SIG-M5 treated with dmso at 0.1 percent for 504 hours (cell line): Measurements from ENCODE around the gene CD6.

Experiments used
- DNase-seq: peaks from one replicate; lab custom pipeline; 2025; ENCODE audit not compliant: unreplicated experiment; lab: John Stamatoyannopoulos, UW

The CD6 gene

DNA sequence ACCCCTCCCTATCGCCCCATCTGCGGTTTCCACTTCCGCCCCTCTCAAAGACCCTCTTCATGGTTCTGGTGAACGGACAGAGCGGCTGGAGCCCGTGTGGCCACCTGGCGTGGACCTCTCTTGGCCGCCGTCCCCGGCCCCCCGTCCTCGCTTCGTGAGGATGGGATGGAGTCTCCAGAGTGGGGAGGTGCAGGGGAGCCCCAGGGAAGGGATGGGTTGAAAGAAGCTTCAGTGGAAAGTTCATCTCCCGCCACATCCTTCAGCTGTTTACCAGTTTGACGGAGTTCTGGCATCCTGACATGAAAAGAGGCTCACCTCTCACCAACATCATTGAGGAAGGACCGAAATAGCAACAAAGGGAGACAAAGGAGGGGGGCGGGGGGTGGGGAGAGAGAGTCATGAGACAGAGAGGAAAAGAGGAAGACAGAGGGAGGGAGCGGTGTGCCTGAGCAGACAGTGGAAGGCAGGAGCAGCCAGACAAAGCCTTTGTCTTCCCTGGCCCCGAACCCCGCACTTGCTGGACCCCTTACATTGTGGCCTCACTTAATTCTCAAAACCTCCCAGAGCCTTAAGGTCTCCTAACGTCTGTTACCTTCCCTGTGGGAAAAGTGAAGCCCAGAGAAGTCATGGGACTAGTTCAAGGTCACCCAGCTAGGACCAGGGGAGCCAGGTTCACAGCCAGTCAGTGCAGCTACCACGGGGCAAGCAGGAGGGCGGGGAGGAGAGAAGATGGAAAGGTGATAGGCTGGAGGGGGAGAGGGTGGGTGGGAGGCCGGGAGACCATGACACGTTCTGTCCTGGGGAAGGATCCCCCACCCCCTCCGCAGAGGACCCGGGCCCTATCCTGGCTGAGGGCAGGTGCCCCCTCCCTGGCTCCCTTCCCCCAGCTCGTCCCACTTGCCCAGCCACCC is 54.9 kb downstream of the CD6 start:
- DNase-seq = peak; percentile 61

GRCh38 chr11:61027141-61027840 is 55.8 kb downstream of the CD6 start:
- DNase-seq = no peak

- no peak for DNase-seq
Measured at GRCh38 chr11:61028135-61028729, 56.8 kb downstream of the CD6 start.

DNA sequence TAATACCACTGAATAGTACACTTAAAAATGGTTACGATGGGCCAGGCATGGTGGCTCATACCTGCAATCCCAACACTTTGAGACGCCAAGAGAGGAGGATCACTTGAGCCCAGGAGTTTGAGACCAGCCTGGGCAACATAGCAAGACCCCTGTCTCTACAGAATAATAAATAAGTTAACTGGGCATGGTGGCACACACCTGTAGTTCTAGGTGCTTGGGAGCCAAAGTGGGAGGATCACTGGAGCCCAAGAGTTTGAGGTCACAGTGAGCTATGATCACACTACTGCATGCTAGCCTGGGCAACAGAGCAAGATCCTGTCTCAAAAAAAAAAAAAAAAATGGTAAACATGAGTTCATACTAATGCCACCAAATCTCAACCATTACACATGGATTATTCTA is 61.3 kb downstream of the CD6 start:
- no peak for DNase-seq

- DNase-seq = no peak
Measured at GRCh38 chr11:61033417-61033816, 61.9 kb downstream of the CD6 start.

DNA sequence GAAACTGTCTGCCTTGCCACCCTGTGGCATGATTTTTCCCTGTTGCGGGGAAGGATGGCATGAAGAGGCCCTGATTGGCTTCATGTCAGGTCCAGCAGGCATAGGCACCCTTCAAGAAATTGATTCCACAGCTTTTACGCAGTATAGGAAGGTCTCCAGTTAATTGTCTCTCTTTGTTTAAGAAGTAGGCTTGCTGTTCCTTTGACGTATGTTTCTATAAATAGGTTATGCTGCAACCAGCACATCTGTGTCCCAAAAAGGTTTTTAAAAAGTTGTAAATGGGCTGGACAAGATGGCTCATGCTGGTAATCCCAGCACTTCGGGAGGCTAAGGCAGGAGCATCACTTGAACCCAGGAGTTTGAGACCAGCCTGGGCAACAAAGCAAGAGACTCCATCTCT is 62.6 kb downstream of the CD6 start:
- DNase-seq = no peak

DNA sequence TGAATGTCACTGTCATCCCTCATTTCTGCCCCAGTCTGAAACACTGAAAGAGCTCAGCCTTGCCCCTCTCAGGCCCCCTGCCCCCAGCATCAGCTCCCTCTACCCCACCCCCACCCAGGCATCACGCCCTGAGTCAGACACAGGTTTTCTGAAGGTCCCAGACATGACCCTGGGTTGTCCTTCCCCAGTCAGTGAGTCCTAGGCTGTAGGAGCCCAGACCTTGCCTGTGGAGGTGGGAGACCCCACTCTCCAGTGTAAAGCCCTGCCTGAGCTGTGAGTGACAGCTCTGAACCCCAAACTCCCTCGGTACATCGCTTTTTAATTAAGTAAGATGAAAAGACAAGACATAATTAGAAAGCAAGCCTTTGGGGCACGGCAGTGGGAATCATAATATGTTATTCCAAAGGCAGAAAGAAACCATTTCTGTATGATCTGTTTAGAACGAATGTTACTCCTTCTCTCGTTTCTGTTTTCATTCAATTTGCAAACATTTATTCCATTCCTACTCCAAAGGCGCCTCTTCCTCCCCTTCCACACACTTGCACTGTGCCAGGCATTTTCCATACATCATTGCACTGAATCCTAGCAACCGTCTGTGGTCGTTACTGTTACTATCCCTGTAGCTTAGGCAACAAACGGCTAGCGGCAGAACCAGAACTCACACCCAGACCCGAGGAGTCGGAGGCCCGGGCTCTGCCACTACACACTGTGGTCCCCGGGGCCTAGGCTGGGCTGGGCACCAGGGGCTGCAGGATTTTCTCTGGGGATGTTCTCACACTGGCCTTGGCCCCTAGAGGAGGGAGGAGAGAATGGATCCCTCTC is 63.4 kb downstream of the CD6 start:
- no peak for DNase-seq

DNA sequence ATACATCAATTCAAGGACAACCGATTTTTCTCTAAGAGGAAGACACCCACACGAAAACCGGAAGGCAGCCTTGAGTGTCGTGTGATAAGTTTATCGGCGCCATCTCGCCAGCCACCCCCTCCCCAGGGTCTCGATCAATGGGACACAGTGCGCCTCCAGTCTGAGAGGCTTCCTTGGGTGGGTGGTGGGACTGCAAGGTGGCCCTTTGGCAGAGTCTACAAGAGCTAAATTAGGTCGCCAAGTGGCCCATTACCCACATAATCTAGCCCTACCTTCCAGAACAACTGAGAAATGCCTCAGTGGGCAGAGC is 64.0 kb downstream of the CD6 start:
- no peak for DNase-seq

- DNase-seq = no peak
Measured at GRCh38 chr11:61037441-61038093, 66.1 kb downstream of the CD6 start.

GRCh38 chr11:61039916-61040315 is 68.4 kb downstream of the CD6 start:
- DNase-seq = no peak

DNA sequence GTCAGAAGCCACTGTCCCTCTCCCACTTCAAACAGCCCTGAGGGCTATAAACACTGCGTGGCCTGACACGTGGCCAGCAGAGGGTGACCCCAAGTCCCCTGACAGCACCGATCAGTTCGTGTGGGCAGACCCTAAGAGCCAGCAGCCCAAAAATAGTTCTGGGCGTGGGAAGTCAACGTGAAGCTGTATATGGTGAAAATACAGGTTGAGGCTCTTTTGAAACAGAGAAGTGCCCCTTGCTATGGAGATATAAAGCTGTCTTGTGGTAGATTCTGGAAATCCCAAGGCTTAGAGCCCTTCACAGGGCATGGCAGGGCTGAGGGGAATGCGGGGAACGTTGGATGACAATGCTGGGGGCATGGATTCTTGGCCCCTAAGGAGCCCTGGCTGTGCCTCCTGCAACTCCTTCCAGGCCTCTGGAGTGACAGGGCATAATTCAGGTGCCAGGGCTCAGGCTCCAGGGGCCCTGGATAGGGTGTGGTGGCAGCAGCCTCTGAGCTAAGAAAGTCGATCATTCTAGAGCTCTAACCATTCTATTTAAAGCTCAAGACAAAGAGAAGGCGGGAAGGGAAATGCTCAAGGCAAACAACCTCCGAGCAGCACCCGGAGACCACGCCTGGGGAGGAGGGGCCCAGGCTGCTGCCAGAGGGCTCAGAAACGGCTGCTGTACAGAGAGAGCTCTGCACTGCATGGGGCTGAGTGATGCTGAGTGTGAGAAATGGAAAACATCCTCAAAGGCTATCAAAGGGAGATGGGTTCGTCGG is 70.5 kb downstream of the CD6 start:
- DNase-seq = peak; percentile 10

DNA sequence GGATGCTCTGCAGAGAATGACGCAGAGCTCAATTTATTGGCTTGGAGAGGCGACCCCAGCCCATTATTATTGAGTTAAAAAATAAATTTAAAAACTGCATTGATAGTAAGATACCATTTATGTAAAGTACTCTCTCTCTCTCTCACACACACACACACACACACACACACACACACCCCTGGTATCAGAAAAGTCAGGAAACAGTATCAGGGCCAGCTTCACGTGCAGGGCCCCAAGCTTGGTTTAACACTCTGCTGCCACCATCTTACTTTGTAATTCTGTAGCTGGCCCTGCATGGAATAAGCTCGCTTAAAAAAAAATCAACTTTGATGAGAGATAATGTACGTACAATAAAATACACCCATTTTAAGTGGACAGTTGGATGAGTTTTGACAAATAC is 71.1 kb downstream of the CD6 start:
- DNase-seq = no peak

GRCh38 chr11:61042961-61043540 is 71.6 kb downstream of the CD6 start:
- DNase-seq = no peak

DNA sequence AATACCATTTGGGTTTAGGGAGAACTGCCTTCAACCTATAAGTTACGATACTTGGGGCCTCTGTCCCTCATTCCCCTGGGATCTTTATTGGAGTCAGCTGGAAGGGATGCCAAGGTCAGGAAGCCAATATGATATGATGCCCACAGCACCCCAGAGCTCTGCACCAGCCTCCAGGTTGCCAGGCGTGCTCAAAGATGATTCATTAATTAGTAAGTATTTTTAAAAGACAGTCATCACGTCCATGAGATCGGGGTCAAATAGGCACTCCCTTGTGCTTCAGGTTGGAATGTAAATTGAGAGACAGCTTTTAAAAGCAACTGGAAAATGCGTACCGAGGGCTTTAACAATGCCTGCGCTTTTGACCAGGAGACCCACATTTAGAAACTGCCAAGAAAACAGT is 73.8 kb downstream of the CD6 start:
- DNase-seq = no peak

GRCh38 chr11:61046833-61047232 is 75.4 kb downstream of the CD6 start:
- no peak for DNase-seq

GRCh38 chr11:61048368-61049062 is 77.0 kb downstream of the CD6 start:
- DNase-seq = no peak

DNA sequence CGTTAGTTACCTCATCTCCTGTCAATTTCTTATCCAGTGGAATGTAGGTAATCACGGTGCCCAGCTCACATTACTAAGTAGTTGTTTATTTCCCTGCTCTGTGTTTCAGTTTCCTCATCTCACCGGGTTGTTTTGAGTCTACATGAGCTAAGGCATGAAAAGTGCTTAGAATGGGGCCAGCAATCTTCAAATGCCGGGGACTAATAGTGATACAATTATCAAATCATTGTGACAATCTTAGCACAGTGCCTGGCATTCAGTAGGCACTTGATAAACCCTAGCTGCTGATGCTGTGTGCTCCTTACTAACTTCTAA is 77.5 kb downstream of the CD6 start:
- DNase-seq = no peak

DNA sequence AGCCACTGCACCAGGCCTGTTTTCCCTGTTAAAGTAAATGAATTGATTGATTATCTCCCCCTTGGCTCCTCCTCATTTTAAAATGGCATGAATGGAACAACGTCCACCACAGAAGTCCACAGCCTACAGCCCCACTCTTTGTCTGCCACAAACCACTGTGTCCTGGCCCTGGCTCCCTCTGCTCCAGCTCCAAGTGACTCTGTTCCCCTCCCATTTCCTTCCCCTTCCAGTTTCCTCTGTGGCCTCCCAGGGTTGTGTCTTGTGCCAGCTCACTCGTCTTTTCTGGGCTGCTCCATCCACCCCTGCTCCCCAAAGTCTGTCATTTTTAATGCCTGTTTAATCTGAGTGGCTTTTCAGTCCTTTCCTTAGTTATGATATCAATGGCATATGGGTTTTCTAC is 78.4 kb downstream of the CD6 start:
- DNase-seq = no peak
